Pancreas (tissue), 10 donors: ENCODE measurements around the gene TAF11L5. TPM values are rescaled to one million over a fixed set of nuclear protein-coding genes. Genes with fewer than 3 reads are reported as not detected.
A peak's percentile ranks its signal among the peaks of the same experiment; 100 is the strongest.
"Not testable (repeated sequence)": the region's sequence is repeated elsewhere in the genome, so short reads cannot be mapped to it uniquely, and the experiment has no call there.

Source experiments
- ATAC-seq, 4 donors: fragments of 200-7000 bp; cut with Tn5 transposase; one replicate each; pipeline versions ENCODE4 v1.8.0 to v1.9.1; 2020; ENCODE audit warnings: mild to moderate bottlenecking in 4 of 4, moderate library complexity in 4 of 4
- DNase-seq, 6 donors: peaks; one replicate each; pipeline ENCODE4 v3.0.0-alpha.2; 2020
- FAIRE-seq: peaks from 2 replicates; lab custom pipeline; 2012; peaks lifted over from hg19 to GRCh38; lab: Jason Lieb, UNC
- H3K27ac ChIP-seq, 4 donors: fragments of 200-600 bp; sonication (generic); 1 replicate in 3 of 4; 2 replicates in 1 of 4; pipeline versions ENCODE4 v1.5.0 to v1.8.0; 2020
- H3K27me3 ChIP-seq, 4 donors: fragments of 200-600 bp; one replicate each; pipeline ENCODE4 v1.8.0; 2021
- H3K36me3 ChIP-seq, 3 donors: fragments of 200-600 bp; sonication (generic) in 1 of 3; one replicate each; pipeline versions ENCODE4 v1.5.0 to v1.8.0; 2020 to 2021
- H3K4me1 ChIP-seq, 3 donors: fragments of 200-600 bp; one replicate each; pipeline ENCODE4 v1.8.0; 2021
- H3K4me3 ChIP-seq, 4 donors: fragments of 200-600 bp; sonication (generic) in 2 of 4; one replicate each; pipeline versions ENCODE4 v1.5.0 to v1.8.0; 2020 to 2021
- H3K9me3 ChIP-seq, 4 donors: fragments of 200-600 bp; one replicate each; pipeline ENCODE4 v1.8.0; 2021
- CTCF ChIP-seq, 4 donors: fragments of 200-600 bp; sonication (generic) in 3 of 4; IDR thresholded peaks; one replicate each; pipeline versions ENCODE4 v1.5.0 to v1.8.0; 2021; ENCODE audit warnings: antibody characterized with exemption in 4 of 4
- WGBS, 2 donors: extraction: QIAGEN DNeasy Blood & Tissue Kit; methylation state at CpG; one replicate each; pipeline ENCODE4 v1.1.7; 2013; 5-methylcytosine and 5-hydroxymethylcytosine counted together
- intact Hi-C, 3 donors: fragments of 100-400 bp; cut with DNase I; formaldehyde crosslinking; loops; one replicate each; pipeline versions ENCODE4 v1.11.1 to v1.14.2; 2022
- polyA plus RNA-seq, 2 donors: library from polyadenylated mRNA; stranded (reverse); fragments of 200-250 nt; gene quantifications; one replicate each; pipeline ENCODE4 v1.2.3, GENCODE V29; 2013
- total RNA-seq, 6 donors: library from RNA; stranded (reverse); fragmentation: NEBNext Ultra II Directional in 4 of 6; extraction: Animal tissue kit (Norgen Biotek cat#: 25700) in 4 of 6; gene quantifications; one replicate each; pipeline versions ENCODE4 v1.2.1 to v1.2.4, GENCODE V29; 2021 to 2023
- donor health status: healthy with polysubstance abuse.
- donor health status: DM: no; HTN: no; CAD: no; lungs with moderate emphysema.
- donor health status: DM: no; HTN: no; CAD: no.
- donor health status: control.
- donor health status: control.
- donor health status: Bipolar disorder and iron deficiency.
- donor health status: DM: yes; HTN: yes; CAD: no.
- donor health status: DM: no; HTN: no; CAD: no.
- donor health status: DM: no; HTN: no; CAD: no.
- donor health status: DM: yes; HTN: yes; CAD: no.

Gene TAF11L5
- total and polyA plus RNA-seq, 8 donors = not detected

DNA sequence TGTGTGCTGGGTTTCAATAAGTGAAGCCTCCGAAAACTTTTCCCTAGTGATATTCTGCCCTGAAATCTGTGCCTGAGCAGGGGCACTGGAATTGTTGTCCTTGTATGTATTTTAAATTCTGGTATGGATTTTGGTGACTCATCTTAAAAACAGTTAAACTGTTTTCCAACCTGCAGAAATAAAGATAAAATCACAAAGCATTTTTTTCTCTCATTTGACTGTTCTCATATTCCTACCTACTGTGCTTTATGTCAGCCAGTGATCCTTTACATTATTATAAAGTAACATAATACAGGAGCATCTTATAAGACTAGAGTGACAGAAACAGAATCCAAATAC is 37.9 kb upstream of the TAF11L5 start:
- WGBS, 2 donors = 52 to 84% methylated on average over 1 of the region's 1 CpG
- Histone ChIP-seq H3K27me3 (peaks cover 0 to 9% (median 0%) of the 10 kb centered on the region in 4 donors), H3K36me3 (no peaks in the 10 kb centered on the region), H3K9me3 (no peaks in the 10 kb centered on the region), H3K27ac (no peak overlapping the region), H3K4me3 (no peak overlapping the region), H3K4me1 (no peaks in the 10 kb centered on the region)
- no peak for DNase-seq
- ATAC-seq = no peak
- no peak for TF ChIP-seq CTCF (IDR thresholded peaks at IDR 0.05)
- intact Hi-C loops = no loop called here
- FAIRE-seq = no peak

GRCh38 chr5:17491257-17491656 is 33.8 kb upstream of the TAF11L5 start:
- H3K27me3 ChIP-seq, H3K9me3 ChIP-seq, H3K27ac ChIP-seq, FAIRE-seq, DNase-seq, H3K4me3 ChIP-seq, intact Hi-C loops, H3K4me1 ChIP-seq, ATAC-seq, H3K36me3 ChIP-seq: not testable (repeated sequence)
- 89 to 93% methylated on average over 17 to 23 of the region's 23 CpGs for WGBS, 2 donors

DNA sequence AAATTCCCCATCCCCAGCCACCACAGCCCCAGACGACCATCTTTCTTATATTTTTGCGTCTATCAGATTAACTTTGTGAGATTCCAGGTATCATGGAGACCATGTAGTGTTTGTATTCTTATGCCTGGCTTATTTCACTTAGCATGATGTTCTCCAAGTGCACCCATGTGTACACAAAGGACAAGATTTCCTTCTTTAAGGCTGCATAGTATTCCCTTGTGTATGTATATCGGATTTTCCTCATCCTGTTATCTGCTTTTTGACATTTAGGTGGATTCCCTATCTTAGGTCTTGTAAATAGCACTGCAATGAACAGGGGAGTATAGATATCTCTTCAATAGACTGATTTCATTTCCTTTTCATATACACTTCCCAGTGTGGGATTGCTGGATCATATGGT is 32.3 kb upstream of the TAF11L5 start:
- H3K27me3 ChIP-seq = no peaks in the 10 kb centered on the region
- H3K4me3 ChIP-seq = no peak overlapping the region
- intact Hi-C loops = no loop called here
- ATAC-seq (no peak), FAIRE-seq (no peak), DNase-seq (no peak)
- no peak overlapping the region for H3K27ac ChIP-seq
- WGBS, 2 donors = 69 to 70% methylated on average over 3 of the region's 3 CpGs
- H3K9me3 ChIP-seq = no peaks in the 10 kb centered on the region
- no peaks in the 10 kb centered on the region for H3K36me3 ChIP-seq
- TF ChIP-seq CTCF (IDR thresholded peaks at IDR 0.05) = no peak
- H3K4me1 ChIP-seq = no peaks in the 10 kb centered on the region

- no peaks in the 10 kb centered on the region for H3K4me1 ChIP-seq
Measured at GRCh38 chr5:17497446-17497845, 27.6 kb upstream of the TAF11L5 start.

GRCh38 chr5:17497931-17498330 is 27.1 kb upstream of the TAF11L5 start, which contains the start of gene TAF11L2:
TAF11L2 (plus strand) TSS chr5:17498231.
- ATAC-seq, H3K4me1 ChIP-seq, H3K27me3 ChIP-seq, FAIRE-seq, H3K9me3 ChIP-seq, H3K4me3 ChIP-seq, DNase-seq, H3K27ac ChIP-seq, H3K36me3 ChIP-seq, intact Hi-C loops: not testable (repeated sequence)
- 62 to 70% methylated on average over 8 of the region's 8 CpGs for WGBS, 2 donors

More at GRCh38 chr5:17497446-17497845, 27.6 kb upstream of the TAF11L5 start:
- Histone ChIP-seq H3K36me3 (no peaks in the 10 kb centered on the region), H3K4me3 (no peak overlapping the region), H3K9me3 (no peaks in the 10 kb centered on the region), H3K27ac (no peak overlapping the region), H3K27me3 (no peaks in the 10 kb centered on the region)
- DNase-seq (no peak), ATAC-seq (no peak), FAIRE-seq (no peak)
- WGBS, 2 donors = 37 to 46% methylated on average over 4 of the region's 4 CpGs
- intact Hi-C loops = no loop called here
- TF ChIP-seq CTCF (IDR thresholded peaks at IDR 0.05) = no peak

DNA sequence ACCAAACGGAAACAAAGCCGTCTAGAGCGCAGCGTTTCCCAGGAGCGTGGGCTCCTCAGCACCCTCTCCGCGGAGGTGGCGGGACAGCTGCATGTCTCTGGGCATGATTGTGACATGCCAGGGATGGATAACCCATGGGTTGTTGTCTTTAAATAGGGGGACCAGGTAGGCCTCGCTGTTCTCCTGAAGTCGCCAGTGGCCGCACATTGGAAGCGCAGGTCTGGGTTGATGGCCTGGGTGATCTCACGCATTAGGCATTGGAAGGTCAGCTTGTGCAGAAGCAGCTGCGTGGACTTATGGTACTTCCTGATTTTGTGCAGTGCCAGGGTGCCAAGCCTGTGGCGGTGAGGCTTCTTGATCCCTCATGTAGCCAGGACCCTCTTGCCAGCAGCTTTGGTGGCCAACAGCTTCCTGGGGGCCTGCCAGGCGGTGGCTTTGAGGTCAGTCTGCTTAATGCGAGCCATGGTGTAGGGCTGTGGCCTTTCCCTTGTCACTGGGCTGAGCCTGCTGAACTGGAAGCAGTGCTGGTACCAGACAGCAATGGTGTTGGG is 13.2 kb upstream of the TAF11L5 start:
- TF ChIP-seq CTCF (IDR thresholded peaks at IDR 0.05) = no peak
- Histone ChIP-seq H3K27me3 (no peaks in the 10 kb centered on the region), H3K4me1 (no peaks in the 10 kb centered on the region), H3K36me3 (no peaks in the 10 kb centered on the region), H3K27ac (no peak overlapping the region), H3K9me3 (no peaks in the 10 kb centered on the region), H3K4me3 (no peak overlapping the region)
- ATAC-seq (no peak), FAIRE-seq (no peak), DNase-seq (no peak)
- 82 to 90% methylated on average over 17 of the region's 17 CpGs for WGBS, 2 donors
- intact Hi-C loops = no loop called here

DNA sequence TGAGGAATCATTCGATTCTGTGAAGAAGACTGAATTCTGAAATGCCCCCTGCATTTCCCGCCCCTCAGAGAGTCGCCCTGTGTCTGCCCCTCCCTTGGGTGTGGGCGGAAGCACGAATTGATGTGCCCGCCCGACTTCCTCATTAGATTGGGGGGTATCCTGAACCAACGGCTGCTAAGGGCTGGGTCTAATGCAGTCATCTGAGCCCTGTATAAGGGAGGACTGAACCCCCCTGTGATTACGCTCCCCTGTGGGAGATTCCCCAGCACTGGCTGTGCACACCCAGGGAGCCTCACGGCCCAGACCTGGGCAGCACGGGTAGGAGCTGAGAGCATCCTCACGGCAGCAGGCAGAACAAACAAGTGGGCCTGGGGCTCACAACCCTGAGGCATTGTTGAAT is 7.5 kb upstream of the TAF11L5 start:
- H3K4me1 ChIP-seq, H3K27ac ChIP-seq, H3K4me3 ChIP-seq, H3K9me3 ChIP-seq, FAIRE-seq, H3K27me3 ChIP-seq, ATAC-seq, intact Hi-C loops, H3K36me3 ChIP-seq: not testable (repeated sequence)
- 70 to 77% methylated on average over 8 to 9 of the region's 12 CpGs for WGBS, 2 donors
- DNase-seq = peak in 2 of 6 donors; percentile 43 to 58

DNA sequence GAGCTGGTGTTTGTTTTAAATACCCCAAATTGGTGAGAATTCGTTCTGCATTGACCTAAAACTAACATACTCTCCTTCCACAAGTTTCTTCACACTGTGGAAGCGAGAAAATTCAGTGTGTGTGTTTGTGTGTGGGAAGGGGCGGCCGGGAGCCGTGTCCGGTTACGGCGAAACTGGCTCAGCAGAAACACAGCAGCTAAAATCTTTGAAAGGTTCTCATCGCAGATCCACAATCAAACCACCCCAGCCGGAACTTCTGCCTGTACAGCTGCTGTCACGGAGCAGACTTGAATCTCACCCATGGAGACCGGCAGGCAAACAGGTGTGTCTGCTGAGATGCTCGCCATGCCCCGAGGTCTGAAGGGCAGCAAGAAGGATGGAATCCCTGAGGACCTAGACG is 7.0 kb upstream of the TAF11L5 start, which contains the start of gene TAF11L3:
TAF11L3 (plus strand) TSS at position 301 of the 400 bp plus-strand sequence.
- intact Hi-C loops, H3K4me3 ChIP-seq, H3K27me3 ChIP-seq, H3K4me1 ChIP-seq, H3K36me3 ChIP-seq, ATAC-seq, DNase-seq, H3K9me3 ChIP-seq, FAIRE-seq, H3K27ac ChIP-seq: not testable (repeated sequence)
- no CpG with 5 or more reads among the region's 15 CpGs for WGBS, 2 donors

GRCh38 chr5:17519508-17519907 is 5.5 kb upstream of the TAF11L5 start:
- H3K27ac ChIP-seq, H3K4me1 ChIP-seq, H3K9me3 ChIP-seq, H3K4me3 ChIP-seq, ATAC-seq, H3K27me3 ChIP-seq, FAIRE-seq, intact Hi-C loops, H3K36me3 ChIP-seq, DNase-seq: not testable (repeated sequence)
- WGBS, 2 donors = 79 to 85% methylated on average over 8 of the region's 14 CpGs
